ENCODE data around the gene REV3L. TPM values are rescaled to one million over a fixed set of nuclear protein-coding genes. Genes with fewer than 3 reads are reported as not detected.

REV3L gene
- total and polyA plus RNA-seq, 2 of the 8 experiments (the other 6 are each of a cell fraction or from before 2014, with no cell fraction given): 2.1 to 6.6 TPM

DNA sequence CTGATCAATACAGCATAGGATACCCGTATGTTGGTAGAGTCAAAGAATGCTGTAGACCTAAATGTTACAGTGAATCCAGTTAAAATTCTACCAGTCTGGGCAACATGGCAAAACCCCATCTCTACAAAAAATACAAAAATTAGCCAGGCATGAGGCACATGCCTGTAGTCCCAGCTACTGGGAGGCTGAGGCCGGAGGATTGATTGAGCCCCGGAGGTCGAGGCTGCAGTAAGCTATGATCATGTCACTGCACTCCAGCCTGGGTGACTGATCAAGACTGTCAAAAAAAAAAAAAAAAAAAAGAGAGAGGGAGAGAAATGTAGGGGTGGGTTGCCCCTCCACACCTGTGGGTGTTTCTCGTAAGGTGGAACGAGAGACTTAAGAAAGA, 228.2 kb downstream of the REV3L start:
- Histone ChIP-seq H2BK20ac (ENCODE audit: low read length) (no peak overlapping the region), H3K4me1 (replicated peaks in 1 of 4; ENCODE audit: control insufficient read depth in 3 of 4, insufficient read depth in 4 of 4, low read length in 3 of 4) (peaks cover 2 to 21% (median 12%) of the 10 kb centered on the region in 4 experiments; a peak in 6 of 7 replicates), H3K18ac (ENCODE audit: extremely low read depth, low read length) (no peak overlapping the region; the same call in 1 of the 2 replicates), H4K91ac (replicated peaks; ENCODE audit: insufficient read length, low read length) (no peak overlapping the region), H3K56ac (replicated peaks; ENCODE audit: insufficient read length, low read depth, low read length) (no peak overlapping the region), H3K79me2 (ENCODE audit: control insufficient read depth in 1 of 2, insufficient read depth in 2 of 2, low read length in 2 of 2) (peaks cover 0 to 3% of the 10 kb centered on the region in 2 experiments; a peak in 1 of 4 replicates), H3K23ac (ENCODE audit: insufficient read length) (no peak overlapping the region), H3K9me3 (ENCODE audit: insufficient read depth in 2 of 2, low read depth in 1 of 2, low read length in 1 of 2) (no peaks in the 10 kb centered on the region), H3K79me1 (ENCODE audit: low read depth, low read length) (no peaks in the 10 kb centered on the region), H4K8ac (ENCODE audit: extremely low read depth, insufficient read depth, low read length) (no peak overlapping the region), H3K27me3 (replicated peaks in 1 of 4; ENCODE audit: control insufficient read depth in 3 of 4, extremely low read depth in 1 of 4, insufficient read depth in 3 of 4, low read length in 3 of 4) (no peaks in the 10 kb centered on the region), H2BK12ac (ENCODE audit: low read depth, low read length) (no peak overlapping the region), H4K5ac (ENCODE audit: insufficient read length, low read depth, low read length) (peak overlapping the region; percentile 95), H4K20me1 (replicated peaks in 1 of 2; ENCODE audit: control insufficient read depth in 1 of 2, insufficient read depth in 2 of 2, low read length in 2 of 2) (no peaks in the 10 kb centered on the region), H3K4me3 (ENCODE audit: extremely low read depth in 1 of 4, insufficient read depth in 2 of 4, low read depth in 3 of 4, low read length in 4 of 4) (peak overlapping the region in 1 of 4 experiments; percentile 34; a peak in 2 of 8 replicates), H3K4me2 (ENCODE audit: insufficient read depth in 1 of 2, low read depth in 2 of 2, low read length in 2 of 2) (peak overlapping the region; percentile 62 to 75), H2BK15ac (ENCODE audit: low read length) (no peak overlapping the region), H3K23me2 (ENCODE audit: low read depth, low read length) (peaks cover 3% of the 10 kb centered on the region; the same call in 1 of the 2 replicates), H3K27ac (ENCODE audit: low read depth, low read length) (no peak overlapping the region), H2AK5ac (ENCODE audit: low read depth, low read length) (no peak overlapping the region), H3K14ac (ENCODE audit: insufficient read length) (no peak overlapping the region), H3K4ac (replicated peaks; ENCODE audit: insufficient read length, low read depth, low read length) (no peak overlapping the region), H2BK5ac (ENCODE audit: low read depth, low read length) (no peak overlapping the region), H3K36me3 (ENCODE audit: control insufficient read depth in 2 of 4, insufficient read depth in 4 of 4, low read length in 3 of 4) (no peaks in the 10 kb centered on the region), H2AFZ (ENCODE audit: low read length) (no peak overlapping the region), H2BK120ac (replicated peaks; ENCODE audit: low read depth, low read length) (no peak overlapping the region), H3K9ac (replicated peaks in 1 of 4; ENCODE audit: extremely low read depth in 1 of 4, low read depth in 3 of 4, low read length in 3 of 4) (no peak overlapping the region)
- TF ChIP-seq KDM1A (IDR thresholded peaks at IDR 0.05; ENCODE audit: borderline replicate concordance, low read length): peak; percentile 73; the same call in 1 of the 2 replicates
- TF ChIP-seq EGR1 (IDR thresholded peaks at IDR 0.05; ENCODE audit: borderline replicate concordance, low read depth, low read length): no peak
- DNase-seq (ENCODE audit: low read depth in 1 of 2, low spot score in 2 of 2): no peak
- 42% methylated on average over 6 of the region's 6 CpGs; no CpG with 5 or more reads in 1 of the 2 experiments for whole genome bisulfite sequencing, 2 experiments (ENCODE audit: extremely low coverage in 1 of 2, insufficient coverage in 1 of 2, insufficient read length in 1 of 2, insufficient replicate concordance in 2 of 2, low coverage in 1 of 2, low lambda C conversion rate in 2 of 2, missing lambda C conversion rate in 1 of 2)
- CTCF ChIA-PET (ENCODE audit: partially characterized antibody): interaction anchor here (0.7 kb wide), 1 partner anchor 753 kb away, joined by 4 read pairs; no protein-coding TSS in a partner anchor
- POLR2A ChIA-PET (ENCODE audit: partially characterized antibody): no interaction called here
- FAIRE-seq: no peak

Measured in H1 (cell line).